ENCODE results near the gene SBF1.
"Not testable (repeated sequence)": the region's sequence is repeated elsewhere in the genome, so short reads cannot be mapped to it uniquely, and the experiment has no call there.

SBF1 gene, protein sequence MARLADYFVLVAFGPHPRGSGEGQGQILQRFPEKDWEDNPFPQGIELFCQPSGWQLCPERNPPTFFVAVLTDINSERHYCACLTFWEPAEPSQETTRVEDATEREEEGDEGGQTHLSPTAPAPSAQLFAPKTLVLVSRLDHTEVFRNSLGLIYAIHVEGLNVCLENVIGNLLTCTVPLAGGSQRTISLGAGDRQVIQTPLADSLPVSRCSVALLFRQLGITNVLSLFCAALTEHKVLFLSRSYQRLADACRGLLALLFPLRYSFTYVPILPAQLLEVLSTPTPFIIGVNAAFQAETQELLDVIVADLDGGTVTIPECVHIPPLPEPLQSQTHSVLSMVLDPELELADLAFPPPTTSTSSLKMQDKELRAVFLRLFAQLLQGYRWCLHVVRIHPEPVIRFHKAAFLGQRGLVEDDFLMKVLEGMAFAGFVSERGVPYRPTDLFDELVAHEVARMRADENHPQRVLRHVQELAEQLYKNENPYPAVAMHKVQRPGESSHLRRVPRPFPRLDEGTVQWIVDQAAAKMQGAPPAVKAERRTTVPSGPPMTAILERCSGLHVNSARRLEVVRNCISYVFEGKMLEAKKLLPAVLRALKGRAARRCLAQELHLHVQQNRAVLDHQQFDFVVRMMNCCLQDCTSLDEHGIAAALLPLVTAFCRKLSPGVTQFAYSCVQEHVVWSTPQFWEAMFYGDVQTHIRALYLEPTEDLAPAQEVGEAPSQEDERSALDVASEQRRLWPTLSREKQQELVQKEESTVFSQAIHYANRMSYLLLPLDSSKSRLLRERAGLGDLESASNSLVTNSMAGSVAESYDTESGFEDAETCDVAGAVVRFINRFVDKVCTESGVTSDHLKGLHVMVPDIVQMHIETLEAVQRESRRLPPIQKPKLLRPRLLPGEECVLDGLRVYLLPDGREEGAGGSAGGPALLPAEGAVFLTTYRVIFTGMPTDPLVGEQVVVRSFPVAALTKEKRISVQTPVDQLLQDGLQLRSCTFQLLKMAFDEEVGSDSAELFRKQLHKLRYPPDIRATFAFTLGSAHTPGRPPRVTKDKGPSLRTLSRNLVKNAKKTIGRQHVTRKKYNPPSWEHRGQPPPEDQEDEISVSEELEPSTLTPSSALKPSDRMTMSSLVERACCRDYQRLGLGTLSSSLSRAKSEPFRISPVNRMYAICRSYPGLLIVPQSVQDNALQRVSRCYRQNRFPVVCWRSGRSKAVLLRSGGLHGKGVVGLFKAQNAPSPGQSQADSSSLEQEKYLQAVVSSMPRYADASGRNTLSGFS (N-terminal part only)

GRCh38 chr22:50474710-50475651, at the start of gene SBF1:
Gene SBF1, minus strand, starts transcription at chr22:50475035. Its CDS starts 195 bp downstream, at chr22:50474840.
- DNase-seq, result peak; percentile 73

DNA sequence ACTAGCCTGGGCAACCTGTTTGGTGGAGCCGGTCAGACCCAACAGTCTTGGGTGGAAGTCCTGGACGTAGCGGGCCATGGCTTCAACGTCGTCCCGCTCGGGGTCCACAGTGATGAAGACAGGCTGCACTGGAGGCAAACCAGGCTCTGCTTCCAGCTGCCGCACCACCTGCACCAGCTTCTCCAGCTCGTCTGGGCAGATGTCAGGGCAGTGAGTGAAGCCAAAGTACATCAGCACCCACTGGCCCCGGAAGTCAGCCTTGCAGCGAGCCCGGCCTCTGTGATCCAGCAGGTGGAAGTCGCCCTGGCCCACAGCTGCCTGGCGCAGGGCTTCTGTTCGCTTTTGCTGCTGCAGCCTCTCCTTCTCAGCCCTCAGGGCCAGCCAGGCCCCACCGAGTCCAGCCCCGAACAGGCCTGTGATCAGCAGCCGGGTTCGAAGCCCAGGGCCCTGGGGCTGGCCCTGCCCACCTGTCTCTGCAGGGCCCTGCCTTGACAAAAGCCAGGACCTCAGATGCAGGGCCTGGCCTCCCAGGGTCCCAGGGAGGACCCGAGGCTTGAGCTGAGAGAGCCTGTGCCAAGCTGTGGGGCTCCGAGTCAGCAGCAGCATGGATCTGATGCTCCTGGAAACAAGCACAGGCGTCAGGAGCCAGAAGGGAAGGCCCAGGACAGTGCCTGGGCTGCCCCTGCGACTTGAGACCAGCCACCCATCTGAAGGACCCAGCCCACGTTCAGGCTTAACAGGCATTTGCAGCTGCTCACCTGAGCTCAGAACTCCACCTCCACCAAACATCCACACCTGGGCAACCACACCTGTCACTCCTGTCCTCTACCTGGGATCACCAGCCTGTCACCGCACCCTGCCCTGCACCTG, 49.2 kb upstream of the SBF1 start:
- DNase-seq, result no peak

- no peak for DNase-seq
These were observed 48.6 kb upstream of the SBF1 start for GRCh38 chr22:50523458-50523805.

- no peak for DNase-seq
These were observed 48.1 kb upstream of the SBF1 start for GRCh38 chr22:50522806-50523438.

GRCh38 chr22:50522208-50522805, 47.5 kb upstream of the SBF1 start:
- no peak for DNase-seq

GRCh38 chr22:50521710-50522109, 46.9 kb upstream of the SBF1 start:
- DNase-seq, result no peak

DNA sequence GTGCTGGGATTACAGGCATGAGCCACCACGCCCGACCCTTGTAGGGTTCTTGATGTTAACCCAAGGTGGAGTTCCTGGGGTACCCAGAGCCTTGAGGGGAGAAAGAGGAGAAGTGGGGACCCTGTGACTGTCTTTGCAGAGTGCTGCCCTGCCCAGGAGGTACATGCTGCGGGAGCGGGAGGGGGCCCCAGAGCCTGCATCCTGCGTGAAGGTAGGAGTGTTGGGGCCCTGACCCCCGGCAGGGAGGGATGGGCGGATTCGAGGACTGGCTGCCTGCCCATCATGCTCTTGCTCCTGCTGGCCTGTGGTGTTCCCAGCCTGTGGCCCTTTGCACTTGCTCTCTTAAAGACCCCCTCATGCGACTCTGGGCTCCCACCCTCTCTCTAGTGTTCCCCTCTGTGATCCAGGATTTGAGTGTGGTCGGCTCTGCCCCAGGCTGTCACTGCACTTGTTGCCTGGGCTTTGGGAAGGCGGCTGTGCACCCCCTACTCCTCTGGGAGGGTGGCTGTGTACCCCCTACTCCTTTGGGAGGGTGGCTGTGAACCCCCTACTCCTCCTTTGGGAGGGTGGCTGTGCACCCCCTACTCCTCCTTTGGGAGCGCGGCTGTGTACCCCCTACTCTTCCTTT, 46.1 kb upstream of the SBF1 start:
- DNase-seq, result no peak

DNA sequence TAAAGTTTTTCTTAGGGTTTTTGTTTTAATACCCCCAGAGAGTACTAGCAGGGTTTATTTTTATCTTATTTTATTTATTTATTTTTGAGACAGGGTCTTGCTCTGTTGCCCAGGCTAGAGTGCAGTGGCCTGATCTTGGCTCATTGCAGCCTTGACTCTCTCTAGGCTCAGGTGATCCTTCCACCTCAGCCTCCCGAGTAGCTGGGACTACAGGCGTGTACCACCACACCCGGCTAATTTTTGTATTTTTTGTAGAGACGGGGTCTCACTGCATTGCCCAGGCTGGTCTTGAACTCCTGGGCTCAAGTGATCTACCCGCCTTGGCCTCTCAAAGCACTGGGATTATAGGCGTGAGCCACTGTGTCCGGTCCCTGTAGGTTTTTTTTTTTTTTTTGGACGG, 45.3 kb upstream of the SBF1 start:
- DNase-seq, result not testable (repeated sequence)

DNA sequence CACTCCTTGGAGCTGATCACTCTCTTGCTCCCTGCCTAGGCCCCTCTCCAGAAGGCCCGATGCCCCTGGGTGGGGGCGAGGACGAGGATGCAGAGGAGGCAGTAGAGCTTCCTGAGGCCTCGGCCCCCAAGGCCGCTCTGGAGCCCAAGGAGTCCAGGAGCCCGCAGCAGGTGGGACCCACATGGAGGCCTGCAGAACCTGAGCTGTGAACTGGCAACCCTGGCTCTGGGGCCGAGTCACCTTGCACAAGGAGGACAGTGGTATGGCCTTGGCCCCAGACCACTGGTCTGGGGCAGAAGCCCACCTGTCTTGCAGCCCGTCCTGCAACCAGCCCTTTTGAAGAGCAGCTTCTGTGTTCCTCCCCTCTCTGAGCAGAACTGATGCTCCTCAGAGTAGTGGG, 44.3 kb upstream of the SBF1 start:
- no peak for DNase-seq

- no peak for DNase-seq
These were observed 43.8 kb upstream of the SBF1 start for GRCh38 chr22:50518606-50519005.

DNA sequence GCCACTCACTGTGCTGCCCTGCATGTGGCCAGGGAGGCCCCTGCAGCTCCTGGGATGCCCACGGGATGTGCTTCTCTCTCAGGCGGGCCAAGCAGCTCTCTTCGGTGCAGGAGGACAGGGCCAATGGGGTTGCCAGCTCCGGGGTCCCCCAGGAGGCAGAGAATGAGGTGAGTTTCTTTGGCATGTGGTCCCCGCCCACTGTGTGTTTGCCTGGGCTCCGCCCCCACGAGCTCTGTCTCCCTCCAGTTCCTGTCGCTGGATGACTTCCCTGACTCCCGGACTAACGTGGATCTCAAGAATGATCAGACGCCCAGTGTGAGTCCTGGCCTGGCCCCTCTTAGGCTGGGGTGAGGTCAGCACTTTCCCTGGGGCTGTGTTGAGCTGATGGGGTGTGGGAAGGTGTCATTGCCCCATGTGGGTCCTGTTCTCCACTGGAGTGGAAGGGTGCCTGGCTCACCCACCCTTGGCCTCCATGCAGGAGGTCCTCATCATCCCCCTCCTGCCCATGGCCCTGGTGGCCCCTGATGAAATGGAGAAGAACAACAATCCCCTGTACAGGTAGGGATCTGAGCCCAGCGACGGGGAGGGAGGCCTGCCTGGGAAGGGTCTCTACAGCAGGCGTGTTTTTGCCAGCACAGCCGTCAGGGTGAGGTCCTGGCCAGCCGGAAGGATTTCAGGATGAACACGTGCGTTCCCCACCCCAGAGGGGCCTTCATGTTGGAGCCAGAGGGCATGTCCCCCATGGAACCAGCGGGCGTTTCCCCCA, 42.8 kb upstream of the SBF1 start:
- no peak for DNase-seq

DNA sequence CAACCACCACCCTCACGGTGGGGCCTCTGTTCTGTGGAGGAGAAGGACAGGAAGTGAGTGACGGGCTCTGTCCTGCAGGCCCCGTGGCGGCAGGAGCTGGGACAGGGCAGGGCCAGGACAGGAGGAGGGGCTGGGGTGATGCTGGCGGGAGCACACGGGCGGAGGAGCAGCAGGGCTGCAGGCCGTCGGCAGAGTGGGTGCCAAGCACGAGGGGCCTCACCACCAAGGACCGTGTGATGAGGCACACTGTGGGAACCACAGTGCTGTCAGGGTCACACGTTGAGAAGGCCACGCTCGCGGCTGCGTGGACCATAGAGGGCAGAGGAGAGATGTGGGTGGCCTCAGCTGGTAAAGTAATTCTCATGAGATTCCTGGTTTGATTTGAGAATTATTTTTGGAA, 42.1 kb upstream of the SBF1 start:
- DNase-seq, result no peak

GRCh38 chr22:50516068-50516467, 41.2 kb upstream of the SBF1 start:
- DNase-seq, result no peak

GRCh38 chr22:50513175-50513574, 38.3 kb upstream of the SBF1 start:
- no peak for DNase-seq

GRCh38 chr22:50508897-50509296, 34.1 kb upstream of the SBF1 start:
- no peak for DNase-seq

DNA sequence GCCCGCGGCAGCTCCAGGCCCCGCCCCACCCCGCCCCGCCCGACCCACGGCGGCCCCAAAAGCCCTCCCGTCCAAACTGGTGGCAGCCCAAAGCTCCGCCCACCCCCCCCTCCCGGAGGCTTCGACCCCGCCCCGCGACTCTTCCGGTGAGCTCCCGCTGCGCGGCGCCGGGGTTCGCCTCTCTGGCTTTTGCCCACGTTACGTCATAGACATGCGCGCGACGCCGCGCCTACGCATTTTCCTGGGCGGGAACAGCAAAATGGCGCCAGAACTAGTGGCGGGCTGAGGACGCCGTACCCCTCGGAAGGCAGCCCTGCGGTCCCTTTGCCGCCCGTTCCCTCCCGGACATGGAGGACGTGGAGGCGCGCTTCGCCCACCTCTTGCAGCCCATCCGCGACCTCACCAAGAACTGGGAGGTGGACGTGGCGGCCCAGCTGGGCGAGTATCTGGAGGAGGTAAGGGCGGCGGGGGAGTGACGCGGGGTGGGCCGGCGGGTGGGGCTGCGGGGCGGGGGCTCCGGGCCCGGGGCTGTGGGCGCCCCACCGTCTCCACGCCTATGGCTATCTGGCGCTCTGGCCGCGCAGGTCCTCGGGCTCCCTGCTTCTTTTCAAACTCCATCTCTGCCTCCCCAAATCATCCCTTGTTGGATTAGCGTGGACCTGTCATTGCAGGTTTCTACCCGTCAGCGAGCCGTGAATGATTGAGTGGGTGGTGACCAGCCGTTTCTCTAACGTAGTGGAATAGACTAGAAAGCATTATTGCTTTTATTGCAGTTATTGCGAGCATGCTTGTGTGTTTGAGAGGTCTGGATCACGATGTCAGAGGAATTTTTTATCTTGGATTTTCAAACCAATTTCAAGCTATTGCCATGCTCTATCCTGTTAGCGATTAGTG, 33.4 kb upstream of the SBF1 start, which contains the start of gene NCAPH2:
Gene NCAPH2 (plus strand): TSS at position 234 of the 894 bp plus-strand sequence. CDS start 114 bp downstream, at position 348.
- peak; percentile 91 for DNase-seq

GRCh38 chr22:50507421-50507990, 32.7 kb upstream of the SBF1 start, which contains the start of gene LMF2:
Gene LMF2, minus strand, starts transcription at chr22:50507702. Its CDS starts 27 bp downstream, at chr22:50507675.
- DNase-seq, result peak; percentile 89
